Natural killer cell (primary cell): ENCODE data around the gene CCNI. TPM values are rescaled to one million over a fixed set of nuclear protein-coding genes. Genes with fewer than 3 reads are reported as not detected.

Experiments used
- ATAC-seq, 3 donors: fragments of 150-1000 bp in 2 of 3; fragments of 200-7000 bp in 1 of 3; cut with Tn5 transposase; 1 replicate in 1 of 3; 2 replicates in 2 of 3; pipeline ENCODE4 v1.10.0; 2021; ENCODE audit warnings: mild to moderate bottlenecking in 2 of 3, moderate library complexity in 2 of 3
- DNase-seq, 2 donors: peaks; one replicate each; pipeline versions ENCODE4 v3.0.0 to v3.0.0-alpha.2; 2013 to 2021; ENCODE audit warnings: mixed read lengths in 1 of 2
- H3K27ac ChIP-seq: one replicate; pipeline ENCODE4 v1.5.1; 2013; ENCODE audit warnings: mild to moderate bottlenecking, low read length
- H3K27me3 ChIP-seq: one replicate; pipeline ENCODE4 v1.6.1; 2013; ENCODE audit warnings: low read length; ENCODE audit not compliant: control insufficient read depth, insufficient read depth
- H3K36me3 ChIP-seq: one replicate; pipeline ENCODE4 v1.6.1; 2013; ENCODE audit warnings: low read length; ENCODE audit not compliant: control insufficient read depth, insufficient read depth
- H3K4me1 ChIP-seq: one replicate; pipeline ENCODE4 v1.6.1; 2013; ENCODE audit warnings: low read length; ENCODE audit not compliant: control insufficient read depth, insufficient read depth
- H3K4me3 ChIP-seq: one replicate; pipeline ENCODE4 v1.5.1; 2013; ENCODE audit warnings: low read length
- H3K9me3 ChIP-seq: one replicate; pipeline ENCODE4 v1.6.1; 2013; ENCODE audit warnings: low read length; ENCODE audit not compliant: control insufficient read depth, insufficient read depth
- H3K27ac Mint-ChIP-seq, 2 donors: one replicate each; pipeline ENCODE4 v1.8.0; 2022; ENCODE audit warnings: mild to moderate bottlenecking in 2 of 2, mixed read lengths in 2 of 2, moderate library complexity in 1 of 2
- H3K27me3 Mint-ChIP-seq, 2 donors: one replicate each; pipeline ENCODE4 v1.8.0; 2022; ENCODE audit warnings: low read depth in 2 of 2, mixed read lengths in 2 of 2
- H3K36me3 Mint-ChIP-seq: one replicate; pipeline ENCODE4 v1.8.0; 2022; ENCODE audit warnings: mixed read lengths
- H3K4me1 Mint-ChIP-seq, 2 donors: one replicate each; pipeline ENCODE4 v1.8.0; 2022; ENCODE audit warnings: mixed read lengths in 2 of 2
- H3K4me3 Mint-ChIP-seq: one replicate; pipeline ENCODE4 v1.8.0; 2022; ENCODE audit warnings: mild to moderate bottlenecking, moderate library complexity, mixed read lengths
- H3K9me3 Mint-ChIP-seq, 2 donors: one replicate each; pipeline ENCODE4 v1.8.0; 2022; ENCODE audit warnings: mixed read lengths in 2 of 2
- CTCF ChIP-seq: fragments of 200-600 bp; IDR thresholded peaks from one replicate; pipeline ENCODE4 v1.8.0; 2022; ENCODE audit warnings: antibody characterized with exemption
- WGBS: methylation state at CpG from one replicate; pipeline ENCODE4 v1.1.7; 2013; ENCODE audit warnings: missing lambda C conversion rate; ENCODE audit not compliant: insufficient coverage; 5-methylcytosine and 5-hydroxymethylcytosine counted together
- intact Hi-C: fragments of 100-400 bp; cut with micrococcal nuclease; formaldehyde crosslinking; loops from one replicate; pipeline ENCODE4 v1.14.2; 2022
- total RNA-seq, 4 donors: library from RNA; stranded (reverse); fragments of 120-200 nt in 1 of 4; gene quantifications; one replicate each; pipeline versions ENCODE4 v1.2.3 to v1.2.4, GENCODE V29; 2013 to 2022

CCNI gene
- total RNA-seq, 3 donors from 2014 or later (not counting 1 experiment from before 2014, with no cell fraction given) = 243 to 266 (median 259) TPM

GRCh38 chr4:77007358-77008230 lies 68.2 kb downstream of the CCNI start:
- H3K4me3 Mint-ChIP-seq = no peak overlapping the region
- intact Hi-C loops = no loop called here

DNA sequence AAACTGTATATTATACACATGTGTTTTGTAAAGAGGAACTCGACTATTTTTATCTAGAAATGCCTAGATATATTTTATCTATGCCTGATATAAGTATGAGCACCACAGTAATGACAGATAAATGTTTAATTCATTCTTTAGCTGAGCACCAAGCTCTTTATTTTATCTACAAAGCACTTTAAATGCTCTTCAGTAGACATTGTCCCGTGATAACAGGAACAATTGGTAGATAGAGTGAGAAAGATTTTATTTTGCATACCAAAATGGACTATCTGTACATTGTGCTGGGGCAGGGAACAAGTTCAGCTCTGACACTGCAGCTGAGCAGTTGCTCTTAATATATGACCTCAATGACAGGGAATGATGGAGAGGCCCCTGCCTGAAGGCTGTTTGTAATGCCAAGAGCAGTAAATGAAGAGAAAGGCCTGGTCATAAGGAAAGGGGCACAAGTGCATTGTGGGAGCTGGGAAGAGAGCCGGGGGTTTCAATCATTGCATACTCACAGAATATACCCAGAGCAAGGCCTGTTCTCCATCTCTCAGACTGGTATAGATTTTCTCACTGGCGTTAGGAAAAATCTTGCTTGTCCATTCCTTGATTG lies 68.9 kb downstream of the CCNI start:
- Mint-ChIP-seq H3K27me3 (no peaks in the 10 kb centered on the region), H3K36me3 (no peaks in the 10 kb centered on the region), H3K9me3 (no peaks in the 10 kb centered on the region), H3K4me1 (peaks cover 20% of the 10 kb centered on the region in 2 donors), H3K27ac (peak overlapping the region; percentile 14 to 39), H3K4me3 (no peak overlapping the region)
- H3K4me1 ChIP-seq = peaks cover 9% of the 10 kb centered on the region
- H3K27me3 ChIP-seq = no peaks in the 10 kb centered on the region
- 72% methylated on average over 3 of the region's 4 CpGs for WGBS
- ATAC-seq (no peak), DNase-seq (no peak)
- no peak for TF ChIP-seq CTCF
- intact Hi-C loops = no loop called here
- no peak overlapping the region for H3K4me3 ChIP-seq
- no peaks in the 10 kb centered on the region for H3K9me3 ChIP-seq
- no peak overlapping the region for H3K27ac ChIP-seq
- H3K36me3 ChIP-seq = peaks cover 11% of the 10 kb centered on the region

More at GRCh38 chr4:77007358-77008230, 68.2 kb downstream of the CCNI start:
- DNase-seq (peak in 1 of 2 donors; percentile 70), ATAC-seq (peak; percentile 61 to 82 (median 79))
- 17% methylated on average over 1 of the region's 1 CpG for WGBS
- no peaks in the 10 kb centered on the region for H3K9me3 Mint-ChIP-seq
- peaks cover 10% of the 10 kb centered on the region for H3K36me3 ChIP-seq
- H3K4me1 Mint-ChIP-seq = peaks cover 20% of the 10 kb centered on the region in 2 donors
- no peaks in the 10 kb centered on the region for H3K9me3 ChIP-seq
- no peaks in the 10 kb centered on the region for H3K27me3 ChIP-seq
- peak overlapping the region; percentile 14 to 39 for H3K27ac Mint-ChIP-seq
- no peak overlapping the region for H3K4me3 ChIP-seq
- H3K27ac ChIP-seq = no peak overlapping the region
- H3K4me1 ChIP-seq = peaks cover 9% of the 10 kb centered on the region
- no peaks in the 10 kb centered on the region for H3K27me3 Mint-ChIP-seq
- no peaks in the 10 kb centered on the region for H3K36me3 Mint-ChIP-seq
- TF ChIP-seq CTCF = no peak

- Mint-ChIP-seq H3K4me1 (peaks cover 18% of the 10 kb centered on the region in 2 donors), H3K36me3 (no peaks in the 10 kb centered on the region), H3K9me3 (no peaks in the 10 kb centered on the region), H3K27ac (no peak overlapping the region), H3K27me3 (no peaks in the 10 kb centered on the region), H3K4me3 (no peak overlapping the region)
- ATAC-seq (no peak), DNase-seq (no peak)
- TF ChIP-seq CTCF = no peak
- intact Hi-C loops = no loop called here
- peaks cover 9% of the 10 kb centered on the region for H3K4me1 ChIP-seq
- H3K9me3 ChIP-seq = no peaks in the 10 kb centered on the region
- no peak overlapping the region for H3K27ac ChIP-seq
- H3K36me3 ChIP-seq = peaks cover 12% of the 10 kb centered on the region
- H3K4me3 ChIP-seq = no peak overlapping the region
- H3K27me3 ChIP-seq = no peaks in the 10 kb centered on the region
Observed at GRCh38 chr4:77003400-77003799, 72.4 kb downstream of the CCNI start.
